ENCODE data around the gene CS. TPM values are rescaled to one million over a fixed set of nuclear protein-coding genes. Genes with fewer than 3 reads are reported as not detected.

CS gene
- total RNA-seq, 1 donor from 2014 or later, result 167 TPM

DNA sequence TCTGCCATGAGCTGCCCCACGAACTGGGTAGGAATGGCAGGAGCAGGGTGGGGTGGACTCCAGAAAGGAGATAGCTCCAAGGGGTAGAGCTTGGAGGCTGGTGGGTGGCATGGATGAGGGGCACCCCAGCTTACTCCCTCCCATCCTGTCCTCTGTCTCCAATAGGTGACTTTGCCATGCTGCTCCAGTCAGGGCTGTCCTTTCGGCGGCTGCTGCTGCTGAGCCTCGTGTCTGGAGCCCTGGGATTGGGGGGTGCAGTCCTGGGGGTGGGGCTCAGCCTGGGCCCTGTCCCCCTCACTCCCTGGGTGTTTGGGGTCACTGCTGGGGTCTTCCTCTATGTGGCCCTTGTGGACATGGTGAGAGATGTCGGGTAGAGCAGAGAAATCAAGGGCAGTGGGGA lies 63.1 kb downstream of the CS start:
- H3K27ac Mint-ChIP-seq, result no peak overlapping the region
- H3K4me1 Mint-ChIP-seq, result no peaks in the 10 kb centered on the region
- DNase-seq (ENCODE audit: low spot score in 2 of 2, unreplicated experiment in 2 of 2), result no peak
- H3K36me3 Mint-ChIP-seq, result peaks cover 16% of the 10 kb centered on the region
- no peak overlapping the region for H3K4me3 Mint-ChIP-seq
- no peaks in the 10 kb centered on the region for H3K27me3 Mint-ChIP-seq (ENCODE audit: low read depth)
- TF ChIP-seq, protein P1, sequence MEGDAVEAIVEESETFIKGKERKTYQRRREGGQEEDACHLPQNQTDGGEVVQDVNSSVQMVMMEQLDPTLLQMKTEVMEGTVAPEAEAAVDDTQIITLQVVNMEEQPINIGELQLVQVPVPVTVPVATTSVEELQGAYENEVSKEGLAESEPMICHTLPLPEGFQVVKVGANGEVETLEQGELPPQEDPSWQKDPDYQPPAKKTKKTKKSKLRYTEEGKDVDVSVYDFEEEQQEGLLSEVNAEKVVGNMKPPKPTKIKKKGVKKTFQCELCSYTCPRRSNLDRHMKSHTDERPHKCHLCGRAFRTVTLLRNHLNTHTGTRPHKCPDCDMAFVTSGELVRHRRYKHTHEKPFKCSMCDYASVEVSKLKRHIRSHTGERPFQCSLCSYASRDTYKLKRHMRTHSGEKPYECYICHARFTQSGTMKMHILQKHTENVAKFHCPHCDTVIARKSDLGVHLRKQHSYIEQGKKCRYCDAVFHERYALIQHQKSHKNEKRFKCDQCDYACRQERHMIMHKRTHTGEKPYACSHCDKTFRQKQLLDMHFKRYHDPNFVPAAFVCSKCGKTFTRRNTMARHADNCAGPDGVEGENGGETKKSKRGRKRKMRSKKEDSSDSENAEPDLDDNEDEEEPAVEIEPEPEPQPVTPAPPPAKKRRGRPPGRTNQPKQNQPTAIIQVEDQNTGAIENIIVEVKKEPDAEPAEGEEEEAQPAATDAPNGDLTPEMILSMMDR (IDR thresholded peaks at IDR 0.05; ENCODE audit: unreplicated experiment), result no peak
- H3K9me3 Mint-ChIP-seq, result no peaks in the 10 kb centered on the region

DNA sequence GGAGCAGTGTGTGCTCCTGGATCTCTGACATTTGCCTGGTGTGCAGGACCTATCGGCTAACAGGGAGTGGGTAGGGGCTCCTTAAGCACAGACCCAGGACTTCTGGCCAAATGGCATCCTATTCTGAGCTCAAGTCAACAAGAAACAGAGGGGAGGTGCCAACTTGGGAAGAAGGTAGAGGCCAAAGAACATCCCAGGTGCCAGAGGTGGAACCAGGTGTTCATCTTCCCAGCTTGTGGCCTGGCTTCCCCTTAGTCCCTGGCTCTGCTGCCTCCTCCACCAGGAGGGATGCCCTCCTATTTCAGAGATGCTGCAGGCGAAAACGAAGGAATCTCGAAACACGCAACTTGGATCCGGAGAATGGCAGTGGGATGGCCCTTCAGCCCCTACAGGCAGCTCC lies 64.0 kb downstream of the CS start:
- no peaks in the 10 kb centered on the region for H3K4me1 Mint-ChIP-seq
- H3K27ac Mint-ChIP-seq, result no peak overlapping the region
- no peaks in the 10 kb centered on the region for H3K27me3 Mint-ChIP-seq (ENCODE audit: low read depth)
- DNase-seq (ENCODE audit: low spot score in 2 of 2, unreplicated experiment in 2 of 2), result no peak
- TF ChIP-seq, protein P1 (IDR thresholded peaks at IDR 0.05; ENCODE audit: unreplicated experiment), result no peak
- H3K36me3 Mint-ChIP-seq, result peaks cover 8% of the 10 kb centered on the region
- no peaks in the 10 kb centered on the region for H3K9me3 Mint-ChIP-seq
- H3K4me3 Mint-ChIP-seq, result no peak overlapping the region

- H3K36me3 Mint-ChIP-seq, result peaks cover 1% of the 10 kb centered on the region
- no peak overlapping the region for H3K4me3 Mint-ChIP-seq
- H3K27me3 Mint-ChIP-seq (ENCODE audit: low read depth), result no peaks in the 10 kb centered on the region
- H3K4me1 Mint-ChIP-seq, result no peaks in the 10 kb centered on the region
- TF ChIP-seq, protein P1 (IDR thresholded peaks at IDR 0.05; ENCODE audit: unreplicated experiment), result no peak
- no peaks in the 10 kb centered on the region for H3K9me3 Mint-ChIP-seq
- DNase-seq (ENCODE audit: low spot score in 2 of 2, unreplicated experiment in 2 of 2), result no peak
- H3K27ac Mint-ChIP-seq, result no peak overlapping the region
Observed at GRCh38 chr12:56234746-56235436, 65.2 kb downstream of the CS start.

DNA sequence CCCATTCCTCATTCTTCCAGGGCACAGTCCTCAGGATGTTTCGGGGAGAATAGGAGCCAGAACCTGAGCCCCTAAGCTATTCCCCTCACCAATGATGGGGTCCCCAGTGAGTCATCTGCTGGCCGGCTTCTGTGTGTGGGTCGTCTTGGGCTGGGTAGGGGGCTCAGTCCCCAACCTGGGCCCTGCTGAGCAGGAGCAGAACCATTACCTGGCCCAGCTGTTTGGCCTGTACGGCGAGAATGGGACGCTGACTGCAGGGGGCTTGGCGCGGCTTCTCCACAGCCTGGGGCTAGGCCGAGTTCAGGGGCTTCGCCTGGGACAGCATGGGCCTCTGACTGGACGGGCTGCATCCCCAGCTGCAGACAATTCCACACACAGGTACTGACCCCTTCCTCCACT lies 68.9 kb downstream of the CS start:
- no peak overlapping the region for H3K4me3 Mint-ChIP-seq
- no peaks in the 10 kb centered on the region for H3K9me3 Mint-ChIP-seq

GRCh38 chr12:56230432-56231183 lies 69.5 kb downstream of the CS start:
- Mint-ChIP-seq H3K36me3 (peaks cover 4% of the 10 kb centered on the region), H3K4me1 (no peaks in the 10 kb centered on the region), H3K27ac (no peak overlapping the region), H3K27me3 (ENCODE audit: low read depth) (no peaks in the 10 kb centered on the region), H3K9me3 (no peaks in the 10 kb centered on the region), H3K4me3 (no peak overlapping the region)
- TF ChIP-seq, protein P1 (IDR thresholded peaks at IDR 0.05; ENCODE audit: unreplicated experiment), result no peak
- no peak for DNase-seq (ENCODE audit: low spot score in 2 of 2, unreplicated experiment in 2 of 2)

More for the DNA sequence above, 68.9 kb downstream of the CS start:
- peaks cover 2% of the 10 kb centered on the region for H3K36me3 Mint-ChIP-seq
- H3K27me3 Mint-ChIP-seq (ENCODE audit: low read depth), result no peaks in the 10 kb centered on the region
- no peak overlapping the region for H3K27ac Mint-ChIP-seq
- no peak for DNase-seq (ENCODE audit: low spot score in 2 of 2, unreplicated experiment in 2 of 2)
- H3K4me1 Mint-ChIP-seq, result no peaks in the 10 kb centered on the region
- TF ChIP-seq, protein P1 (IDR thresholded peaks at IDR 0.05; ENCODE audit: unreplicated experiment), result no peak
